Epithelial cell of proximal tubule (primary cell): Measurements from ENCODE around the gene DDX27. TPM values are rescaled to one million over a fixed set of nuclear protein-coding genes. Genes with fewer than 3 reads are reported as not detected.

ENCODE experiments used
- DNase-seq: peaks from one replicate; pipeline ENCODE4 v3.0.0-alpha.2; 2011; ENCODE audit warnings: low read depth
- H3K4me3 ChIP-seq: 2 replicates; pipeline ENCODE4 v1.5.1; 2011; ENCODE audit warnings: low read depth, mild to moderate bottlenecking, low read length
- CTCF ChIP-seq: conservative IDR thresholded peaks from 2 replicates; pipeline ENCODE4 v1.5.1; 2012; ENCODE audit warnings: low read depth, mild to moderate bottlenecking, low read length
- total RNA-seq: library from RNA; depleted of rRNA; stranded (reverse); fragments of >200 nt; gene quantifications from 2 replicates; pipeline ENCODE4 v1.2.3, GENCODE V29; 2015

Gene DDX27
- total RNA-seq, 1 donor from 2014 or later = 34.2 TPM

GRCh38 chr20:49225896-49226295, 6.7 kb downstream of the DDX27 start:
- no peak for TF ChIP-seq CTCF
- no peak for DNase-seq
- no peak overlapping the region for H3K4me3 ChIP-seq

- H3K4me3 ChIP-seq = no peak overlapping the region
- TF ChIP-seq CTCF = no peak
- DNase-seq = no peak
Observed at GRCh38 chr20:49228676-49229075, 9.5 kb downstream of the DDX27 start.

GRCh38 chr20:49229381-49229780, 10.2 kb downstream of the DDX27 start:
- no peak for TF ChIP-seq CTCF
- no peak for DNase-seq
- no peak overlapping the region for H3K4me3 ChIP-seq

GRCh38 chr20:49230021-49230420, 10.8 kb downstream of the DDX27 start:
- no peak for TF ChIP-seq CTCF
- H3K4me3 ChIP-seq = no peak overlapping the region
- no peak for DNase-seq

GRCh38 chr20:49230561-49231133, 11.4 kb downstream of the DDX27 start:
- no peak for TF ChIP-seq CTCF
- DNase-seq = no peak
- no peak overlapping the region for H3K4me3 ChIP-seq

- no peak overlapping the region for H3K4me3 ChIP-seq
Observed at GRCh38 chr20:49231471-49231870, 12.3 kb downstream of the DDX27 start.

More at GRCh38 chr20:49231471-49231870, 12.3 kb downstream of the DDX27 start:
- no peak for TF ChIP-seq CTCF
- DNase-seq = no peak
